Left colon (tissue), 2 donors: Measurements from ENCODE around the gene IL1R1. TPM values are rescaled to one million over a fixed set of nuclear protein-coding genes. Genes with fewer than 3 reads are reported as not detected.
A peak's percentile ranks its signal among the peaks of the same experiment; 100 is the strongest.
"Not testable (repeated sequence)": the region's sequence is repeated elsewhere in the genome, so short reads cannot be mapped to it uniquely, and the experiment has no call there.

Experiments
- ATAC-seq: fragments of 200-7000 bp; cut with Tn5 transposase; one replicate; pipeline ENCODE4 v1.9.1; 2020; ENCODE audit warnings: mild to moderate bottlenecking, moderate library complexity
- DNase-seq, 2 donors: peaks; one replicate each; pipeline ENCODE4 v3.0.0-alpha.2; 2020
- intact Hi-C, 2 donors: fragments of 100-400 bp; cut with DNase I in 1 of 2; cut with micrococcal nuclease in 1 of 2; formaldehyde crosslinking; loops; one replicate each; pipeline versions ENCODE4 v1.11.2 to v1.14.0; 2022; cut with DNase I, micrococcal nuclease
- total RNA-seq, 2 donors: library from RNA; stranded (reverse); fragmentation: NEBNext Ultra II Directional; extraction: Animal tissue kit (Norgen Biotek cat#: 25700); gene quantifications; one replicate each; pipeline ENCODE4 v1.2.1, GENCODE V29; 2021
- donor health status: DM: no; HTN: no; CAD: no.
- donor health status: DM: yes; HTN: yes; CAD: no.

The IL1R1 gene
- total RNA-seq, 2 donors from 2014 or later, result 24.8 to 25.0 TPM

GRCh38 chr2:102110171-102110570, 32.4 kb upstream of the IL1R1 start:
- DNase-seq (no peak), ATAC-seq (no peak)
- intact Hi-C loops, result no loop called here

GRCh38 chr2:102110596-102111334, 31.8 kb upstream of the IL1R1 start:
- no peak for DNase-seq
- ATAC-seq, result no peak
- intact Hi-C loops, result no loop called here

GRCh38 chr2:102111823-102112222, 30.7 kb upstream of the IL1R1 start:
- intact Hi-C loops, result no loop called here
- DNase-seq (no peak), ATAC-seq (no peak)

- ATAC-seq, result peak; percentile 53
- no peak for DNase-seq
- intact Hi-C loops, result no loop called here
Measured at GRCh38 chr2:102112271-102112670, 30.3 kb upstream of the IL1R1 start.

GRCh38 chr2:102112692-102113665, 29.6 kb upstream of the IL1R1 start:
- DNase-seq, result no peak
- intact Hi-C loops, result no loop called here
- no peak for ATAC-seq

GRCh38 chr2:102114290-102114721, 28.2 kb upstream of the IL1R1 start:
- no peak for ATAC-seq
- no peak for DNase-seq
- intact Hi-C loops, result no loop called here

GRCh38 chr2:102114851-102115497, 27.6 kb upstream of the IL1R1 start:
- no peak for DNase-seq
- peak; percentile 26 for ATAC-seq
- intact Hi-C loops, result no loop called here

- ATAC-seq (no peak), DNase-seq (no peak)
- intact Hi-C loops, result no loop called here
Measured at GRCh38 chr2:102116630-102117471, 25.7 kb upstream of the IL1R1 start.

- ATAC-seq (no peak), DNase-seq (no peak)
- intact Hi-C loops, result no loop called here
Measured at GRCh38 chr2:102117472-102117858, 25.1 kb upstream of the IL1R1 start.

- intact Hi-C loops, result no loop called here
- no peak for DNase-seq
- ATAC-seq, result no peak
Measured at GRCh38 chr2:102119255-102119654, 23.3 kb upstream of the IL1R1 start.

GRCh38 chr2:102120261-102120660, 22.3 kb upstream of the IL1R1 start:
- peak; percentile 72 for ATAC-seq
- intact Hi-C loops, result no loop called here
- DNase-seq, result no peak

GRCh38 chr2:102120701-102121159, 21.8 kb upstream of the IL1R1 start:
- peak; percentile 93 for ATAC-seq
- DNase-seq, result peak in 1 of 2 donors; percentile 65
- intact Hi-C loops, result no loop called here

- ATAC-seq, result no peak
- intact Hi-C loops, result no loop called here
- no peak for DNase-seq
Measured at GRCh38 chr2:102122115-102122514, 20.4 kb upstream of the IL1R1 start.

GRCh38 chr2:102122909-102123308, 19.6 kb upstream of the IL1R1 start:
- DNase-seq (no peak), ATAC-seq (peak; percentile 22)
- intact Hi-C loops, result no loop called here

- DNase-seq, intact Hi-C loops, ATAC-seq: not testable (repeated sequence)
Measured at GRCh38 chr2:102124421-102124820, 18.1 kb upstream of the IL1R1 start.

- no peak for DNase-seq
- no peak for ATAC-seq
- intact Hi-C loops, result no loop called here
Measured at GRCh38 chr2:102126169-102126568, 16.4 kb upstream of the IL1R1 start.

GRCh38 chr2:102126660-102127059, 15.9 kb upstream of the IL1R1 start:
- ATAC-seq (no peak), DNase-seq (no peak)
- intact Hi-C loops, result no loop called here

GRCh38 chr2:102129082-102129481, 13.5 kb upstream of the IL1R1 start:
- no peak for ATAC-seq
- no peak for DNase-seq
- intact Hi-C loops, result no loop called here
